Liver (tissue), 9 donors: ENCODE results near the gene SIK2. TPM values are rescaled to one million over a fixed set of nuclear protein-coding genes. Genes with fewer than 3 reads are reported as not detected.

Source experiments
- DNase-seq: peaks from one replicate; pipeline ENCODE4 v3.0.0-alpha.2; 2017; ENCODE audit warnings: low spot score
- H3K27ac ChIP-seq, 2 donors: one replicate each; pipeline ENCODE4 v1.7.0; 2013; ENCODE audit warnings: inconsistent platforms in 2 of 2, low read length in 2 of 2, control low read depth in 1 of 2, low read depth in 1 of 2, mild to moderate bottlenecking in 1 of 2
- H3K27me3 ChIP-seq, 4 donors: one replicate each; pipeline versions ENCODE4 v1.6.1 to v1.7.0; 2013; ENCODE audit warnings: low read length in 3 of 4, inconsistent platforms in 1 of 4, mild to moderate bottlenecking in 1 of 4, moderate library complexity in 1 of 4; ENCODE audit not compliant: control insufficient read depth in 4 of 4, insufficient read depth in 4 of 4
- H3K36me3 ChIP-seq, 4 donors: one replicate each; pipeline versions ENCODE4 v1.6.1 to v1.7.0; 2013; ENCODE audit warnings: low read length in 3 of 4, mild to moderate bottlenecking in 3 of 4, low read depth in 1 of 4, moderate library complexity in 1 of 4; ENCODE audit not compliant: control insufficient read depth in 4 of 4, insufficient read depth in 3 of 4
- H3K4me1 ChIP-seq, 4 donors: one replicate each; pipeline versions ENCODE4 v1.6.1 to v1.7.0; 2013; ENCODE audit warnings: low read length in 3 of 4, mild to moderate bottlenecking in 3 of 4, moderate library complexity in 1 of 4; ENCODE audit not compliant: control insufficient read depth in 4 of 4, insufficient read depth in 4 of 4
- H3K4me3 ChIP-seq, 3 donors: one replicate each; pipeline versions ENCODE4 v1.6.1 to v1.7.0; 2013; ENCODE audit warnings: low read length in 3 of 3, control low read depth in 1 of 3, low read depth in 1 of 3, mild to moderate bottlenecking in 1 of 3
- H3K9ac ChIP-seq, 2 donors: one replicate each; pipeline ENCODE4 v1.7.0; 2013; ENCODE audit warnings: low read length in 2 of 2, mild to moderate bottlenecking in 2 of 2, moderate library complexity in 2 of 2, control low read depth in 1 of 2, low read depth in 1 of 2
- H3K9me3 ChIP-seq, 4 donors: one replicate each; pipeline versions ENCODE4 v1.6.1 to v1.7.0; 2013; ENCODE audit warnings: low read length in 3 of 4; ENCODE audit not compliant: control insufficient read depth in 4 of 4
- EGR1 ChIP-seq, 2 donors: IDR thresholded peaks; 2 replicates each; pipeline ENCODE4 v1.6.1; 2016 to 2018; ENCODE audit warnings: antibody characterized with exemption in 2 of 2, low read depth in 2 of 2
- FOXA1 ChIP-seq: IDR thresholded peaks from 2 replicates; pipeline ENCODE4 v1.6.1; 2016; ENCODE audit warnings: antibody characterized with exemption
- FOXA2 ChIP-seq: IDR thresholded peaks from 2 replicates; pipeline ENCODE4 v1.6.1; 2016; ENCODE audit warnings: antibody characterized with exemption
- GABPA ChIP-seq, 2 donors: IDR thresholded peaks in 1 of 2; conservative IDR thresholded peaks in 1 of 2; 2 replicates each; pipeline ENCODE4 v1.6.1; 2016; ENCODE audit warnings: antibody characterized with exemption in 2 of 2, mild to moderate bottlenecking in 1 of 2, moderate library complexity in 1 of 2
- HNF4A ChIP-seq, 2 donors: conservative IDR thresholded peaks; 2 replicates each; pipeline ENCODE4 v1.6.1; 2016; ENCODE audit warnings: antibody characterized with exemption in 2 of 2, mild to moderate bottlenecking in 2 of 2
- HNF4G ChIP-seq: IDR thresholded peaks from 2 replicates; pipeline ENCODE4 v1.6.1; 2016; ENCODE audit warnings: antibody characterized with exemption
- JUND ChIP-seq, 2 donors: IDR thresholded peaks; 2 replicates each; pipeline ENCODE4 v1.6.1; 2016; ENCODE audit warnings: antibody characterized with exemption in 2 of 2
- MAX ChIP-seq: IDR thresholded peaks from 2 replicates; pipeline ENCODE4 v1.6.1; 2016; ENCODE audit warnings: antibody characterized with exemption
- NR2F2 ChIP-seq: IDR thresholded peaks from 2 replicates; pipeline ENCODE4 v1.6.1; 2016; ENCODE audit warnings: antibody characterized with exemption
- RAD21 ChIP-seq, 2 donors: IDR thresholded peaks; 2 replicates each; pipeline ENCODE4 v1.6.1; 2016; ENCODE audit warnings: antibody characterized with exemption in 2 of 2, mild to moderate bottlenecking in 2 of 2
- REST ChIP-seq: IDR thresholded peaks from 2 replicates; pipeline ENCODE4 v1.6.1; 2016; ENCODE audit warnings: antibody characterized with exemption, mild to moderate bottlenecking
- RXRA ChIP-seq, 2 donors: IDR thresholded peaks; 2 replicates each; pipeline ENCODE4 v1.6.1; 2017 to 2018; ENCODE audit warnings: antibody characterized with exemption in 2 of 2, mild to moderate bottlenecking in 1 of 2
- TAF1 ChIP-seq: conservative IDR thresholded peaks from 2 replicates; pipeline ENCODE4 v1.6.1; 2016; ENCODE audit warnings: antibody characterized with exemption, mild to moderate bottlenecking
- YY1 ChIP-seq: IDR thresholded peaks from 2 replicates; pipeline ENCODE4 v1.6.1; 2016; ENCODE audit warnings: antibody characterized with exemption, mild to moderate bottlenecking
- ZBTB33 ChIP-seq: IDR thresholded peaks from 2 replicates; pipeline ENCODE4 v1.6.1; 2016; ENCODE audit warnings: antibody characterized with exemption
- WGBS: extraction: QIAGEN DNeasy Blood & Tissue Kit; methylation state at CpG from one replicate; pipeline ENCODE4 v1.1.7; 2013; 5-methylcytosine and 5-hydroxymethylcytosine counted together
- polyA plus RNA-seq, 2 donors: library from polyadenylated mRNA; stranded (reverse) in 1 of 2; unstranded in 1 of 2; fragments of 200-250 nt in 1 of 2; fragments of >200 nt in 1 of 2; fragmentation: Nextera tagmentation in 1 of 2; extraction: Ambion mirVana in 1 of 2; gene quantifications; one replicate each; pipeline versions ENCODE4 v1.2.1 to v1.2.3, GENCODE V29; 2013 to 2015
- total RNA-seq, 2 donors: library from RNA; depleted of rRNA; stranded (reverse); fragments of >200 nt; gene quantifications; one replicate each; pipeline ENCODE4 v1.2.3, GENCODE V29; 2014
- TF ChIP-seq, protein P1 (sequence below): IDR thresholded peaks from 2 replicates; pipeline ENCODE4 v1.6.1; 2016; ENCODE audit warnings: antibody characterized with exemption
- donor health status: healthy.
- donor health status: healthy.
- donor health status: healthy.
- donor health status: healthy.
- donor health status: healthy.

Gene SIK2
- total and polyA plus RNA-seq, 4 donors = 6.5 to 15.0 (median 9.3) TPM

GRCh38 chr11:111707691-111708067 is 105.4 kb downstream of the SIK2 start:
- Histone ChIP-seq H3K36me3 (peaks cover 6 to 70% (median 65%) of the 10 kb centered on the region in 4 donors), H3K27me3 (no peaks in the 10 kb centered on the region), H3K9ac (no peak overlapping the region), H3K4me1 (peaks cover 0 to 5% (median 3%) of the 10 kb centered on the region in 4 donors), H3K27ac (no peak overlapping the region), H3K4me3 (no peak overlapping the region), H3K9me3 (no peaks in the 10 kb centered on the region)
- DNase-seq = no peak
- no peak for TF ChIP-seq HNF4G
- TF ChIP-seq EGR1 (IDR thresholded peaks at IDR 0.05; ENCODE audit: low read depth in 2 of 2) = no peak
- no peak for TF ChIP-seq RAD21 (IDR thresholded peaks at IDR 0.05)
- TF ChIP-seq YY1 = no peak
- no peak for TF ChIP-seq HNF4A (conservative IDR thresholded peaks at IDR 0.05)
- TF ChIP-seq NR2F2 = no peak
- no peak for TF ChIP-seq FOXA2
- TF ChIP-seq ZBTB33 = no peak
- TF ChIP-seq RXRA (IDR thresholded peaks at IDR 0.05) = no peak
- TF ChIP-seq TAF1 = no peak
- no peak for TF ChIP-seq MAX
- no peak for TF ChIP-seq REST
- TF ChIP-seq JUND (IDR thresholded peaks at IDR 0.05) = no peak
- TF ChIP-seq GABPA (IDR thresholded peaks at IDR 0.05 in 1 of 2, conservative IDR thresholded peaks at IDR 0.05 in 1 of 2) = no peak
- WGBS = 87% methylated on average over 5 of the region's 5 CpGs

GRCh38 chr11:111714522-111714921 is 112.3 kb downstream of the SIK2 start:
- Histone ChIP-seq H3K27me3 (no peaks in the 10 kb centered on the region), H3K4me3 (no peak overlapping the region), H3K4me1 (peaks cover 1 to 4% (median 3%) of the 10 kb centered on the region in 4 donors), H3K9ac (no peak overlapping the region), H3K36me3 (peaks cover 13 to 44% (median 40%) of the 10 kb centered on the region in 4 donors), H3K27ac (no peak overlapping the region), H3K9me3 (no peaks in the 10 kb centered on the region)
- no peak for DNase-seq
- 97% methylated on average over 4 of the region's 4 CpGs for WGBS
- no peak for TF ChIP-seq REST
- no peak for TF ChIP-seq RAD21 (IDR thresholded peaks at IDR 0.05)
- no peak for TF ChIP-seq ZBTB33
- no peak for TF ChIP-seq HNF4A (conservative IDR thresholded peaks at IDR 0.05)
- TF ChIP-seq, protein P1, sequence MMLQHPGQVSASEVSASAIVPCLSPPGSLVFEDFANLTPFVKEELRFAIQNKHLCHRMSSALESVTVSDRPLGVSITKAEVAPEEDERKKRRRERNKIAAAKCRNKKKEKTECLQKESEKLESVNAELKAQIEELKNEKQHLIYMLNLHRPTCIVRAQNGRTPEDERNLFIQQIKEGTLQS = no peak
- no peak for TF ChIP-seq EGR1 (IDR thresholded peaks at IDR 0.05; ENCODE audit: low read depth in 2 of 2)
- no peak for TF ChIP-seq FOXA2
- TF ChIP-seq NR2F2 = no peak
- TF ChIP-seq JUND (IDR thresholded peaks at IDR 0.05) = no peak
- TF ChIP-seq FOXA1 = no peak
- no peak for TF ChIP-seq GABPA (IDR thresholded peaks at IDR 0.05 in 1 of 2, conservative IDR thresholded peaks at IDR 0.05 in 1 of 2)
- TF ChIP-seq MAX = no peak
- no peak for TF ChIP-seq RXRA (IDR thresholded peaks at IDR 0.05)
- no peak for TF ChIP-seq HNF4G
